HG03442 (cell line): ENCODE measurements around the gene GASK1A.
"Not testable (repeated sequence)": the region's sequence is repeated elsewhere in the genome, so short reads cannot be mapped to it uniquely, and the experiment has no call there.

ENCODE experiments used
- ATAC-seq: cut with Tn5 transposase; IDR thresholded peaks from one replicate; pipeline ENCODE4 v1.9.1; 2021; ENCODE audit warnings: mild to moderate bottlenecking, moderate library complexity; ENCODE audit not compliant: unreplicated experiment

The GASK1A gene

GRCh38 chr3:43055806-43056770, 77.0 kb downstream of the GASK1A start:
- ATAC-seq = no peak

GRCh38 chr3:43059456-43059855, 80.3 kb downstream of the GASK1A start:
- no peak for ATAC-seq

GRCh38 chr3:43061101-43061895, 82.2 kb downstream of the GASK1A start:
- ATAC-seq = no peak

- no peak for ATAC-seq
Observed at GRCh38 chr3:43062040-43062563, 83.0 kb downstream of the GASK1A start.

GRCh38 chr3:43062564-43063040, 83.5 kb downstream of the GASK1A start:
- no peak for ATAC-seq

- no peak for ATAC-seq
Observed at GRCh38 chr3:43063114-43063513, 84.0 kb downstream of the GASK1A start.

- not testable (repeated sequence) for ATAC-seq
Observed at GRCh38 chr3:43070670-43071069, 91.6 kb downstream of the GASK1A start.

- no peak for ATAC-seq
Observed at GRCh38 chr3:43071313-43071893, 92.3 kb downstream of the GASK1A start.

GRCh38 chr3:43072361-43072760, 93.2 kb downstream of the GASK1A start:
- no peak for ATAC-seq

- no peak for ATAC-seq
Observed at GRCh38 chr3:43073116-43073835, 94.2 kb downstream of the GASK1A start.

GRCh38 chr3:43073836-43074220, 94.7 kb downstream of the GASK1A start:
- no peak for ATAC-seq

GRCh38 chr3:43074482-43074881, 95.4 kb downstream of the GASK1A start:
- ATAC-seq = no peak

GRCh38 chr3:43074901-43075689, 96.0 kb downstream of the GASK1A start:
- ATAC-seq = no peak

- ATAC-seq = no peak
Observed at GRCh38 chr3:43075904-43076661, 97.0 kb downstream of the GASK1A start.

- ATAC-seq = no peak
Observed at GRCh38 chr3:43076857-43077256, 97.7 kb downstream of the GASK1A start.

GRCh38 chr3:43077261-43077660, 98.2 kb downstream of the GASK1A start:
- no peak for ATAC-seq

GRCh38 chr3:43077707-43078106, 98.6 kb downstream of the GASK1A start:
- no peak for ATAC-seq

GRCh38 chr3:43079536-43080332, 100.6 kb downstream of the GASK1A start:
- no peak for ATAC-seq
